ENCODE results near the gene SHANK2.

Gene SHANK2

GRCh38 chr11:71253794-71254193, 1.4 kb upstream of the SHANK2 start:
- H3K27ac Mint-ChIP-seq = no peak overlapping the region
- H3K9me3 Mint-ChIP-seq = peaks cover 17% of the 10 kb centered on the region

DNA sequence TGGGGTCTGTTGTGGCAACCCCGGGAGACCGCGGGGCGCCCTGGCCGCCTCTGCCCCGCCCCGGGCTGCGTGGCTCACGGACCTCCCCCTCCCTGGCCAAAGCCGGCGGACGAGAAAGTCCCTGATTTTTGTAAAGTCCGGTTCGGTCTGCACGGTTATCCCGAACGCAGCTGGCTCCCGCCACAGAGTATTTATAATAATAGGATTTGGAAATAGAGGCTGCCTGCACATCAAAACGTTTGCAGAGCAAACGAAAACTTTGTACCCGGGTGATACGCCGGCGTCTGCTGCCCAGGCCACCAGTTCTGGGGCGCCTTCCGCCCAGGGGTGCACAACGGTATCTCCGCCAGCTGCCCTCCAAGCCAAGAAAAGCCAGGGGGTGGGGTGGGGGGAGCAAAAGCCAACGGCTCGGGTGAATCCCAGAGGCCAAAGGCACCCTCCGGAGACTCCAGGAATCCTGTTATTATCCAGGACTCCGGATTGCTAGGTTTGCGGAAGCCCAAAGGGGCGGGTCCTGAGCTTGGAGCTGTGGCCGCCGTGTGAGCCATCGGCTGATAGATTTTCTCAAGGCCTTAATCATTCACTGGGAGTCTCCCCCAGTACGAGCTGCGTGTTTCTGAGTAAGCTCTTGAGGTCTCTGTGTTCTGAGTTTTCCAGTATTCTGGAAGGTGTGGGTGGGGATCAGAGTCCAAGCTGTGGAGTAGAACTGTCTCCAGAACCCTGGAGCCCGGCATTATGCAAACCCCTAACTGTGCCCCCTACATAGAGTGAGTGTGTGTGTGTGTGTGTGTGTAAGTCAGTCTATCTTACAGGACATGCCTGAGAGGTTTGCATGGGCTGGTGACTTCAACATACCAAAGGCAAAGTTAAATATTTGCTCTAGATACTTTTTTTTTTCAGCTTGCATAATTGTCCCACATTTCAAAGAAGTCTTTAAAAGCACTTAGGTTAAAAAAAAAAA, 673 bp upstream of the SHANK2 start:
- H3K4me3 Mint-ChIP-seq = peak overlapping the region; percentile 70
- peak; percentile 41 for DNase-seq
- no peak overlapping the region for H3K27ac Mint-ChIP-seq
- H3K9me3 Mint-ChIP-seq = peaks cover 10% of the 10 kb centered on the region
- H3K36me3 Mint-ChIP-seq (ENCODE audit: low read depth) = no peaks in the 10 kb centered on the region
- H3K27me3 Mint-ChIP-seq (ENCODE audit: low read depth, poor library complexity) = peaks cover 87% of the 10 kb centered on the region
- peaks cover 22% of the 10 kb centered on the region for H3K4me1 Mint-ChIP-seq
- TF ChIP-seq, protein P1, sequence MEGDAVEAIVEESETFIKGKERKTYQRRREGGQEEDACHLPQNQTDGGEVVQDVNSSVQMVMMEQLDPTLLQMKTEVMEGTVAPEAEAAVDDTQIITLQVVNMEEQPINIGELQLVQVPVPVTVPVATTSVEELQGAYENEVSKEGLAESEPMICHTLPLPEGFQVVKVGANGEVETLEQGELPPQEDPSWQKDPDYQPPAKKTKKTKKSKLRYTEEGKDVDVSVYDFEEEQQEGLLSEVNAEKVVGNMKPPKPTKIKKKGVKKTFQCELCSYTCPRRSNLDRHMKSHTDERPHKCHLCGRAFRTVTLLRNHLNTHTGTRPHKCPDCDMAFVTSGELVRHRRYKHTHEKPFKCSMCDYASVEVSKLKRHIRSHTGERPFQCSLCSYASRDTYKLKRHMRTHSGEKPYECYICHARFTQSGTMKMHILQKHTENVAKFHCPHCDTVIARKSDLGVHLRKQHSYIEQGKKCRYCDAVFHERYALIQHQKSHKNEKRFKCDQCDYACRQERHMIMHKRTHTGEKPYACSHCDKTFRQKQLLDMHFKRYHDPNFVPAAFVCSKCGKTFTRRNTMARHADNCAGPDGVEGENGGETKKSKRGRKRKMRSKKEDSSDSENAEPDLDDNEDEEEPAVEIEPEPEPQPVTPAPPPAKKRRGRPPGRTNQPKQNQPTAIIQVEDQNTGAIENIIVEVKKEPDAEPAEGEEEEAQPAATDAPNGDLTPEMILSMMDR (IDR thresholded peaks at IDR 0.05) = no peak

More at GRCh38 chr11:71253794-71254193, 1.4 kb upstream of the SHANK2 start:
- DNase-seq = no peak
- peak overlapping the region; percentile 70 for H3K4me3 Mint-ChIP-seq
- TF ChIP-seq, protein P1 (IDR thresholded peaks at IDR 0.05) = no peak
- no peaks in the 10 kb centered on the region for H3K36me3 Mint-ChIP-seq (ENCODE audit: low read depth)
- H3K27me3 Mint-ChIP-seq (ENCODE audit: low read depth, poor library complexity) = peaks cover 82% of the 10 kb centered on the region
- H3K4me1 Mint-ChIP-seq = peaks cover 22% of the 10 kb centered on the region

DNA sequence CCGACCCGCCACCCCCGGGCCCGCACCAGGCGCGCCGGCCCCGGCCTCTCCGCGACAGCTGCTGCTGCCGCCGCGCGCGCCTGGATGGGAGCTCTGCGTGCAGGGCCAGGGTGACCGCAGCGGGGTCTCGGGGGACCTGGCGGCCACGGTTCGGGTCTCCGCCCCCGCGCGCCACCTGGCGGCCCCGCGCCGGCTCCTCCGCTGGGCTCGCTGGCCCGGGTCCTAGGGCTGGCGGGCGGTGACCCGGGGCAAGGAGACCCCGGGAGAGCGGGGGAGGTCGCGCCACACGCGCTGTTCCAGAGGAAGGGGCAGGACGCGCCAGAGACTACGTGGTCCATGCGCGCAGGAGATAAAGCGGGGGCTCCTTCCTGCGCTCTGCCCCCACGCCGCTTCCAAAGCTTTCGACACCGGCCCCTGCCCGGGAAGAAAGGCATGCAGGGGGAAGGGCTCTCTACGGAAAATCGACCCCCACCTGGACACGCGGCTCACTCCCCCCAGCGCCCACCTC, 562 bp downstream of the SHANK2 start:
- TF ChIP-seq, protein P1 (IDR thresholded peaks at IDR 0.05) = peak; percentile 47
- Mint-ChIP-seq H3K4me1 (peaks cover 31% of the 10 kb centered on the region), H3K27me3 (ENCODE audit: low read depth, poor library complexity) (peaks cover 89% of the 10 kb centered on the region), H3K36me3 (ENCODE audit: low read depth) (no peaks in the 10 kb centered on the region), H3K9me3 (no peaks in the 10 kb centered on the region), H3K27ac (no peak overlapping the region), H3K4me3 (peak overlapping the region; percentile 77)
- peak; percentile 87 for DNase-seq

- no peak for DNase-seq
- H3K4me1 Mint-ChIP-seq = peaks cover 37% of the 10 kb centered on the region
- no peaks in the 10 kb centered on the region for H3K36me3 Mint-ChIP-seq (ENCODE audit: low read depth)
- TF ChIP-seq, protein P1 (IDR thresholded peaks at IDR 0.05) = no peak
- H3K27me3 Mint-ChIP-seq (ENCODE audit: low read depth, poor library complexity) = peaks cover 89% of the 10 kb centered on the region
- no peaks in the 10 kb centered on the region for H3K9me3 Mint-ChIP-seq
- H3K4me3 Mint-ChIP-seq = peak overlapping the region; percentile 76
- H3K27ac Mint-ChIP-seq = no peak overlapping the region
Measured at GRCh38 chr11:71251151-71251721, 1.1 kb downstream of the SHANK2 start.

DNA sequence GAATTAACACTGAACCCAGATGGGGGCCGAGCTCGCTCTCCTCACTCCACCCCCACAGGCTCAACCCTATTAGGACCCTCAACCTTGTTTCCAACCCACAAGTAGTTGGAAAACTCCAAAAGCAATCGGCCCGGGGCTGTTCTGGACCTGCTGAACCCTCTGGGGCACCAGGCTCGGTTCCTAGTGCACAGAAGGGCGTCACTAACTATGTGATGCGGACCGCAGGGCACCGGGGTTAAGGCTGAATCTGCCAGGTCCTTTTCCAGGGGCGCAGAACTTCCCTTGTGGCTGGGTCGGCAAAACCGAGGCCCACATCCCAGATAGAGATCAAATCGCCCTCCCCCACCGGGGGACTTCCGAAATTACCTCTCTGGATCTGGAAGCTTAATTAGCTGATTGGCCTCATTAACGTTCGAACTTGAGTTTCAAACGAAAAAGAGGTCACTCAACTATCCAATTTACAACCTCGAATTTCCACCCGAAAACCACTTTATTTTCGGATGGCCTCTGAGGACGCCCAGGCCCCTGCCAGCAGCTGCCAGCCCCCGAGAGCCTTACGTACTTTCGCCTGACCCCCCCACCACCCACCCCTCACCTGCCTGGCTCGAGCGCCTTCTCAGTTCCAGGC, 1.7 kb downstream of the SHANK2 start:
- Mint-ChIP-seq H3K27ac (no peak overlapping the region), H3K4me3 (peak overlapping the region; percentile 76), H3K4me1 (peaks cover 35% of the 10 kb centered on the region), H3K36me3 (ENCODE audit: low read depth) (no peaks in the 10 kb centered on the region), H3K27me3 (ENCODE audit: low read depth, poor library complexity) (peaks cover 88% of the 10 kb centered on the region), H3K9me3 (no peaks in the 10 kb centered on the region)
- TF ChIP-seq, protein P1 (IDR thresholded peaks at IDR 0.05) = no peak
- DNase-seq = no peak

Measured in nephron progenitor cell (in vitro differentiated cells).